Femur (tissue), 1 donor: ENCODE results near the gene TMEM255B.

ENCODE experiments used
- DNase-seq: peaks from one replicate; pipeline ENCODE4 v3.0.0-alpha.2; 2017

The TMEM255B gene

DNA sequence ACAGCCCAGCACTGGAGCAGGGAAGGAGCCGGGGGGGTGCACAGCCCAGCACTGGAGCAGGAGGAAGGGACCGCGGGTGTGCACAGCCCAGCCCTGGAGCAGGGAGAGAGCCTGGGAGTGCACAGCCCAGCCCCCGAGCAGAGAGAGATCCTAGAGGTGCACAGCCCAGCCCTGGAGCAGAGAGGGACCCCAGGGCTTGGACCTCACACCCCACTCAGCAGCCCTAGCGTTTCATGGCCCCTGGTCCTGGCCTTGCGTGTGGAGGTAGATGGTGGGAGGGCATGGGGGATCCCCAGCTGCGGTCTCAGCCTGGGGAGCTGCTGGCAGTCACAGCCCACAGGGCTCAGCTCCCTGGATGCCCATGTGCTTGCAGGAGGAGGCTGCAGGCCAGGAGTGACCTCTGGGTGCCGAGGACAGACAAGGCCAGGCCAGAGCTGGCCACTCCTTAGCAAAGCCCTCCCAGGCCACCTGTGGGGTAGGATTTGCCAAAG is 79.7 kb downstream of the TMEM255B start:
- DNase-seq: no peak

DNA sequence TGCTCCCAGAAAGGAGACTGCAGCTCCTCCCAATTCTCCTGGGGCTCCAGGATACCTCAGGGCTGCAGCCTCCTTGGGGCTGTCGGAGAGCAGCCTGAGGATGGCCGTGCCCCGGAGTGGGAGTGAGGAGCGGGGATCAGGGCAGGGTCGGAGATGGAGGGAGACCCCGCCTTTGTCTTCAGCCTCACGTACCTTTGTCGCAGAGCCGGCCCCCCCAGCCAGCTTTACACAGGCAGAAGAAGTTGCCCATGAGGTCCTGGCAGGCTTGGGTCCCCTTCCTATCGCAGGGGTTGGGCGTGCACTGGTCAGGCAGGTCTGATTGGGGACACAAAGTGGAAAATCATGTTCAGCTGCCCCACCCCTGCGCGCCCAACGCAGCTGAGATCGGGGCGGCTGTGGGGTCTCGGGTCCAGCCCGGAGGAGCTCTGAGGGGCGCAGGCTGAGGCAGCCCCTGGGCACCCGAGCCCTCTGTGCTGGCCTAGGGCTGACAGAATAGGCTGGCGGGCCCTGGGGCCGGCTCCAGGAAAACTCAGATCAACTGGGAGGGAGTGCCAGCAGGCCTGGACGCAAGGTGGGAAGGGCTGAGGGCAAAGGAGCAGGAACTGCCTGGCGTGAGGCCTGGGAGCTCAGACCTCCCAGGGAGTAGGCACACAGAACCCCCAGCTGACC is 80.6 kb downstream of the TMEM255B start:
- DNase-seq: no peak

DNA sequence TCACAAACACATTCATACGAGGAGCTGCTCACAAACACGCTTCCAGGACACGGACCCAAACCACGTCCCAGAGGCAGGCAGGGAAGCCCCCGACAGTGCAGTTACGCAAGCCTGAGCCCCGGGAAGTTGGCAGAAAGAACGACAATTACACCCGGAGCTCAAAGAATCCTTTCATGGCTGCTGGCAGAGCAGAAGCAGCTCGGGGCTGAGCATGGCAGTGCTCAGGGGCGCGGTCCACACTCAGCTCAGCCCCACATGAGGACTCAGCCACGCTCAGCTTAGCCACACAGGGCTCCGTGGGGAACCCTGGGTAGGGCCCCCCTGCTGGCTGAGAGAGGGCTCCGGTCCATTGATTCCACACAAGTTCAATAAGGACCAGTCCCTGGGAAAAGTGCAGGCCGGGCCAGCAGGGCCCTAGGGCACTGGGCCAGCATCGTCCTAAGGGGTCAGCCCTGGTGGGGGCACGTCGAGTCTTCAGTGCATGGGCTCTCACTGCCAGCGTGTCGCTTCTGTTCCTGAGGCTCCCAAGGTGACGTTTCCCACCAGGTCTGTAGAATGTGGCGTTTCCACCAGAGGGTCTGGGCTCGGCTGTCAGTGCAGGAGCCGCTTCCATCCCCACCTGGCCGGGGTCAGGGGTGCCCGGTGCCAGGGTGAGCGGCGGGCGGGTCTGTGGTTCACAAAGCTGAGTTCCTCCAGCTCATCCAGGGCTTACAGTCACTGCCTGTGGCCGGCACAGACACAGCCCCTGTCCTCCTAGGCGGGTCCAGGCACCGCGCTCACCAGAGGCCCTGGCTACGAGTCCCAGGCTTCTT is 81.7 kb downstream of the TMEM255B start:
- peak; percentile 71 for DNase-seq

DNA sequence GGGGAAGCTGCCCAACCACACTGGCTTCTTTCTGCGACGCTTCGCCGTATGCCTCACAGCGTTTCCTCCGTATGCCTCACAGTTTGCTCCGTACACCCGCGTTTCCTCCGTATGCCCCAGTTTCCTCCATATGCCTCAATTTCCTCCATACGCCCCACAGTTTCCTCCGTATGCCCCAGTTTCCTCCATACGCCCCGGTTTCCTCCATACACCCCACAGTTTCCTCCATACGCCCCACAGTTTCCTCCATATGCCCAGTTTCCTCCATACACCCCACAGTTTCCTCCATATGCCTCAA is 82.3 kb downstream of the TMEM255B start:
- no peak for DNase-seq

DNA sequence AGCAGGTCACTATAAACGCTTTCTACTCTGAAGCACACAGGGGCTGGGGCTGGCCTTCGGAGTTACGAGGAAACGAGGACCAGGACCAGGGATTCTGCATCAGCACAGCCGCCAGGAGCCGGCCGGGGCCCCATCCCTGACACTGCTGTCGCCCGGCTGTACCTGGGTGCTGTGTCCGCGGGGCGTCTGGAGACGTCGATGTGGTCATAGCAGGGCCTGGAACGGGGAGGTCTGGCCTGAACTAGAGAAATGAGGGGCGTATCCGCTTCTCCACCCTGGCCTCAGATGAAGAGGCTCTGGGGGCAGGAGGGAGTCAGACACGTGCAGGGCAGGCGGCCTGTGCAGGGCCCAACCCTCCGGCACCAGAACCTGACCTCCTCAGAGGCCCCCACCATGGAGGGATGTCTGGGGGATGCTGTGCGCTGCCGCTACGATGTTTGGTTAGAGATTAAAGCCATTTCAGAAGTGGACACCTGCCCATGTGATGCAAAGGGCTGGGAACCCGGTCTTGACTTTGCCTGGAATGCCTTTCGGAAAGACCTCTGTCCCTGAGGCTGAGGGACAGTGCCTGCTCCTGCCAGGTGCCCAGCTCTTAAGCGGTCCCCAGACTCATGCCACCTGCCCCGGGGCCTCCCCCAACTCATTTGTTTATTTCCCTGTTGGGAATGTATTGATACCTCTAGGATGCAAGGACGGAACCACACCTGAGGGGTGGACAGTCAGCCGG is 83.5 kb downstream of the TMEM255B start:
- no peak for DNase-seq

DNA sequence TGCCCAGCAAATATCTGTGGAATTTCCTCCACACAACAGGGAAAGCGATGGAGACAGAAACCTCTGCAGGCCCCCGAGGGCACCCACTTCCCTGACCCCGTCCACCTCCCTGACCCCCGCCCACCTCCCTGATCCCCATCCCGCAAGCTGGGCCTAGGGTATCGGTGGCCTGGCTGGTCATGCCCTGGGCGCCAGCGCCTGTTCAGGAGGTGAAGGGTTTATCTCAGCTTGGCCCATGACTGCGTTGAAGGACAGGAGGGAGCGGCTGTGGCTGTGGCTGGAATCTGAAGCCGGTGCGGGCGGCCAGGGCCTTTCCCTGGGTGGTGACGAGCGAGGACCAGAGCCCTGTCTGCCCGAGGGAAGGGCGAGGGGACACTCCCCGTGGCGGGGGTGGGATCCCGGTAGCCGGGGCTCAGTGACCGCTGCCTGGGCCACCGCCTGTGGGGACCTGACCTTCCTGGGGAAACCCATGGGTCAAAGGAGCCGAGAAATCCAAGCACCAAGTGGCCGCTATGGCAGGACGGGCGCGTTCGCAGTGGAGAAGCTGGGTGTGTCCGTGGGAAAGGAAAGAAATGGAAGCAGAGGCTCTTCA is 84.1 kb downstream of the TMEM255B start:
- DNase-seq: no peak

DNA sequence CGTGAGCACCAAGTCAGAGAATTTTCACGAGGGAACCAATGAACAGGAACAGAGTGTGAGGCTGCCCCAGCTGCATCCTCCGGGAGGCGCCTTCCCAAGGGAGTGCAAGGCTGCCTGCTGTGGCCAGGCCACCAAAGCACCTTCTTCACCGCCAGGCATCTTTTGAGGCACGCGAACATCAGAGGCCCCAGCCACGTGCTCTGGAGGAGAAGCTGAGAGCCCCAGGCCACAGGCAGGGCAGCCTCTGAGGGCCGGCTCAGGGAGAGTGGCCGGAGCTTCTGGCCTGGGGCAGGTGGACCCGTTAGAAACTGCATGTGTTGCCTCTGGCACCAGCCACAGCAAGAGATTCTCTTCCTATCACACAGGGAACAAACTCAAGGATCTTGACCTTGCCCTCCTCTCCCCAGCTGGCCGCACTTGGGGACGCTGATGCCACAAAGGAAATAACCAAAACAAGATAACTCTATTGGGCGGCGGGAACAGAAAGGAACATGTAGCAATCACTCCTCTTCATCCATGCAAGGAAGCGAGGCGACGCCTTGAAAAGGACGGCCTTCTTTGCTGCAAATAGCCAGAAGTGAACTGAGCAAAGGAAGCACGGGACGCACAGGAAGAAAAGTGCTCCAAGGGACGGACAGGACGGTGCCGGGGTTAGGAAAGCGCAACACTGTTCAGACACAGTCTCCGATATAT is 85.0 kb downstream of the TMEM255B start:
- DNase-seq: no peak

DNA sequence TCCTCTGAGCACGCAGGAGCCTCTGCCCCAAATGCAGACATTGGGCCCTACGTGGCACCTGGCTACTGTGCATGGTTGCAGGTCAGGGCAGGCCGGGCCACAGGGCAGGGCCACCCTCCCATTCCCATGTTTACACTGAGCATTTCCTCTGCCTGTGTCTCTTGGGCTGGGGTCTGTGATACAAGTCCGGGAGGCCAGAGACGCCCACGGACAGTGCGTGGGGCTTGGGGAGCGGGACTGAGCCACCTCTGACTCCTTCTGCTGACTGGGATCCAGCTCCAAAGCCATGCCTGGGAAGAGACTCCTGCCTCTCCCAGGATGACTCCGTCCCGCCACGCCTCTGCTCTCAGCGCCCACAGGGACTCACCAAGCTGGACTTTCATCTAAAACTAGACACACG is 86.0 kb downstream of the TMEM255B start:
- DNase-seq: no peak

DNA sequence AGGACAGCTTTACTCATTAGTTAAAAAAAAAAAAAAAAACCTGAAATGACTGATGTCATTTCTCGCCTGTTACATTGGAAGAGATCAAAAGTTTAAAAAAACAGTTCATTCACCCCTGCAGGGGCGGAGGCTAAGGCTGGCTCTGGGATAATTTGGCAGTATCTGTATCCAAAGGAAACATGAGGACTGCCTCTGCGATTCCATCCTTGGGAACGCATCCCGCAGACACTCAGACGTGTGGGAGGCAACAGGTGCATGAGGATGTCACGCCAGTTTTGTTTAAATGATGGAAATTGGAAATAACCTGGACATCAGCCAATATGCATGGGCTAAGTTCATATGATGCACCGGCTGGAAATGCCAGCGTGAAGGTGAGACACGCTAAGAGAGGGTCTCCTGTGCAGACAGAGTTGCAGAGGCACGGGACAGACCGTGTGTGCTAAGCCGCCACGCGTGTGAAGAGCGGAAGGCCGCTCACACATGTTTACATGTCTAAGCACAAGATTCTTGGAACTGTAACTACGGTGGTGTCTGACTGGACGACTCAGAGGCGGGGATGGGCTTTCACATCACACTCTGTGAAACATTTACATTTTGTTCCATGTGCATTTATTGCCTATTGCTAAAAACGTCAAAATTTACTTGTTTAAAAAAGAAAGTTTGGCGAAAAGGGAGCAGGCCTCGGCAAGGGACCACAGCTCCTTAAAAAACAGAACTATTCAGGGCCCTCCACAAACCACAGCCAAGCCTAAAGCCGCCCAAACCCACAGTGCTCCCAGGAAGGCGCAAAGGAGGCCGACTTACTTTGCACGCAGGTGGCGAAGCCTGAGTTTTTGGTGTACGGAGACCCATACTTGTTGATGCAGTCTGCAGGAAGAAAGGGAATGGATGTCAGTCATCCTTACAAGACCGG is 87.0 kb downstream of the TMEM255B start:
- DNase-seq: no peak

DNA sequence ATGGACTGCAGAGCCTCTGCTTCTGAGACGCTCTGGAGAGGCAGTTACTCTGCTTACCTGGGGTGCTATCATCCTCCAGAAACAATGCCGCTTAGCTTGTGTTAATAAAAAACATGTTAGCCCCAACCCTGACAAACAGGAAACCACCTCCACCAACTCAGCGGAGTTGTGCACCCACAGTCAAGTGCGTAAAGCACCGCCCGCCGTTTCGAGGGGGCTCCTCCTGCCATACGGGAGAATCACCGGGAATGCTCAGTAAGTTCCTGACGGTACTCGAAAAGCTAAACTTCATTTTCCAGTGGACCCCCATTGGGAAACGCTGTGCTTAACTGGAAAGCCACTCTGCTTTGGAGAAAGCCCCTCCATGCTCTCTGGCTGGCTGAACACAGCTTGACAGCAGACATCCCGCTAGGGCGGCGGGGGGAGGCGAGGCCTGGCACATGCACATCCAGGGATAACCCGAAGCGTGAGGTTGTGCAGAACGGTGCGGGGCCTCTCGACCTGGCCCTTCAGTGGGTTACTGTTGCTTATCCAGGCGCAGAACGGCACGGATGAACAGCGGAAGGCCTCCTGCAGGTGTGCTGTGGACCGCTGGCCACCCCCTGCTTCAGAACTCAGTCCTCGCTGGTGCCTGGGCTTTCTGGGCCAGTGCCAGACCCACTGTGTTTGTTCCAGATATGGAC is 87.8 kb downstream of the TMEM255B start:
- no peak for DNase-seq

DNA sequence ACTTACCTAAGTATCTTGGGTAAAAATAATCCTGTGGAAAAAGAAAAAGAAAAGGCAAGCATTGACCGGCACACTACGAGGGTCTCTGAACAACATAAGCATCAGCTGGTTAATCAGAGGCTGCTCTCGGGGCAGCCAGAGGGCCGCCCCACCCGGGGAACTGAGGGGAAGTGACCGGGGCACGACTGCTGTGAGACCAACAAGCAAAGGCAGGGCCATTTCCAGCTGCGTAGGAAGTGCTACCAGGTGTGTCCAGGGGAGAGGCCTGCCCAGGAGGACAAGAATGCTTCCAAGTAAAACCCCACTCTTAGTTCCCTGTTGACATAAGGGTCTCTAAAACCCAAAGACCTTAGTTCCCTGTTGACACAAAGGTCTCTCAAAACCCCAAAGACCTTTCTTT is 89.0 kb downstream of the TMEM255B start:
- no peak for DNase-seq

DNA sequence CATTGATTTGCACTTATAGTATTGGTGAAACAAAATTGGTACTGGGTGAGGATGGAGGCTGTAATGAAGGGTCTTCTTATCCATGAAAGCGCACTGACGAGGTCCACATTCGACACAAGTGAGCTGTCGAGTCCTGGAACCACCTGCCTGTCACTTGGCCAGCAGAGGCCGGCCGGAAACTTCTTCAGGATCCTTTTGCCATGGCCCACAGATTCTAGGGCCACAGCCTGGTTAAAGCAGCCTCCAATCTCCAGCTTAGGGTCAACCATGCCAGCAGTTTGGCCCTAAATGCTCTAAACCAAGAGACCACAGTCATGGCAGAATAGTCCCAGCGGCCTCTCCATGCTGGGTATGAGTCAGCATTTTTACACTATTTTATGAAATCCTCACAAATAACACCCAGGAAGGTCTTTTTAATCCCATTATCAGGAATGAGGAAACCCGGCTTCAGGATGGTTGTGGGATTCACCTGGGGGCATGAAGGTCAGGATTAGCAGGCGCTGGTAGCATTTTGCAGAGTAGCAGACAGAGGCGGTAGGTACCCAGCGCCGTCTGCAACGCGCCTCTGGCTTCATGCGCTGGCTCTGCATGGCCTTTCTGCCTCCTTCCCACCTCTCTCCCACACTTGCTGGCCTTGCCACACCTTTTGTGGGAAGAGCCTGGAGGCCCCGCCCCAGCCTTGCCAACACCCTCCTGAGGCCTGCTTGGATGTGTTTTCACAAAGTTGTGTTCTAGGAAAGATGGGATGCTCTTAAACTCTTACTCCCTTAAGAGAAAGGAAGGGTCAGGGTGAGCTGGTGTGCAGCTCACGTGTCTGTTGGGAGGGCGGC is 89.6 kb downstream of the TMEM255B start:
- no peak for DNase-seq

DNA sequence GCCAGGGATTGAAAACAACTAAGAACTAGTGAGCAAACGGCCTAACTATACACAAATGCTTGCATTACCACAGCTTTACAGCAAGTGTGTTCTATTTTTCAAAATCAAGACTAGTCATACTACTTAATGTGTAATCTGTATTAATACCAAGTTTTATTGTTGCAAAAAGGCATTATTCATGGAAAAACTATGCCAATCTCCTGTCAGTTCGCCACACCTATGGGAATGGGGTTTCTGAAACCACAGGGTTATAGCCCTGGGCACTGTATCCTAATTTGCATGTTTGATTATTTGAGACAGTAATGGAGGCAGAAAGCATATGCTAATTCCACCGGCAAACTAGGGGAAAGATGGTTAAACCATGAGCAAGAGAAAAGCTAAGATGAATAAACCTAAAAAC is 90.5 kb downstream of the TMEM255B start:
- no peak for DNase-seq

DNA sequence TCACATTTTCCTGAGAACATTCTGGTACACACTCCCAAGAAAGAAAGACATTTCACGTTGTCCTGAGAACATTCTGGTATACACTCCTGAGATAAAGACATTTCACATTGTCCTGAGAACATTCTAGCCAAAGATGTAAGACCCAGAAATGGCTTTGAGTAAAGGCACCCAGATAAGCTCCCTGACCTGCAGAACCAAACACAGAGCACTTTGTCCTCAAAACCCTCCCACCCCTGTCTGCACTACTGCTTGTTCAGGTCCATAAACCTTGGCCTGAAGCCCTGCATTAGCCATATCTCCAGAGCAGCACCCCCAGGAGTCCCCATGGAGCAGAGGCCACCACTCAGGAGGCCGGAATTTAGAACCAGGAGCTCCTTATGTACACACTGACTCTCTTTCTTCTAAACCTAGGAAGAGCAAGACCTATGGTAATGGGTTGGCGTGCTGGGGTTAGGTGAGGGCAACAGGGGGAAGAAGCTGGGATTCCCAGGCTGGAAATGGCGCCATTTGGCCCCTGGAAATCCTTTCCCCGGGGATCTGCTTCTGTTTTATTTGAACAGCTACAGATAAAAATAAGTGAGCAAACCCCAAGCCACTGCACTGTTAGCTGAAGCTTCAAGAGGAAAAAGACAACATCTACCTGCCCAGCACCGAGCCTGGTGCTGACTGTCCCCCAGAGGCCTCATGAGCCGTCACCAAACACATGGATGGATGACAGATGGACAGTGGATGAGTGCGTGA is 91.1 kb downstream of the TMEM255B start:
- DNase-seq: no peak

DNA sequence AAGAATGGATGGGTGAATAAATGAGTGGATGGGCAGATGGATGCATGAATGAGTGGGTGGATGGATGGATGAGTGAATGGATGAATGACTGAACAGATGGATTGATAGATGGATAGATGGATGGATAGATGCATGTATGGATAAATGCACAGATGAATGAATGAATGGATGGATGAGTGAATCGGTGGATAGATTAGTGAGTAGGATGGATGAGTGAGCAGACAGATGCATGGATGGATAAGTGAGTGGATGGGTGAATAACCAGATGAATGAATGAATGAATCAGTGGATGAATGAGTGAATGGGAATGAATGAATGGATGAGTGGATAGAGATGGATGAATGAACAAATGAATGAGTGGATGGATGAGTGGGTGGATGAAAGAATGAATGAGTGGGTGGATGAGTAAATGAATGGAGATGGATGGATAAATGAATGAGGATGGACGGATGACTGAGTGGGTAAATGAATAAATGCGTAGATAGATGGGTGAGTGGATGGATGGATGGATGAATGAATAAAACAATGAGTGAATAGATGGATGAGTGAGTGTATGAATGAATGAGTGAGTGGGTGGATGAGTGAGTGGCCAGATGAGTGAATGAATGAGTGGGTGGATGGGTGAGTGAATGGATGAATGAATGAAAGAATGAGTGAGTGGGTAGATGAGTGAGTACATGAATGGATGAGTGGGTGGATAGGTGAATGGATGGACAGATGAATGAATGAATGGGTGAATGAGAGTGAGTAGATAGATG is 91.9 kb downstream of the TMEM255B start:
- DNase-seq: no peak

DNA sequence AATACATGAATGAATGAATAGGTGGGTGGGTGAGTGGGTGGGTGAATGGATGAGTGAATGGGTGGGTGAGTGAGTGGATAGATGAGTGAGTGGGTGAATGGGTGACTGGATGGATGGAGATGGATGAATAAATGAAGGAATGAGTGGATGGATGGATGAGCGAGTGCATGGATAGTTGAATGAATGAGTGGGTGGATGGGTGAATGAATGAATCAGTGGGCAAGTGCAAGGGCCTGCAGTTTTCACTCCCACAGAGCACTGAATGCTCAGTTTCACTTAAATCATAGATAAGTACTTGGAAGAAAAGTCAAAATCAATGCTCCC is 92.4 kb downstream of the TMEM255B start:
- DNase-seq: no peak

DNA sequence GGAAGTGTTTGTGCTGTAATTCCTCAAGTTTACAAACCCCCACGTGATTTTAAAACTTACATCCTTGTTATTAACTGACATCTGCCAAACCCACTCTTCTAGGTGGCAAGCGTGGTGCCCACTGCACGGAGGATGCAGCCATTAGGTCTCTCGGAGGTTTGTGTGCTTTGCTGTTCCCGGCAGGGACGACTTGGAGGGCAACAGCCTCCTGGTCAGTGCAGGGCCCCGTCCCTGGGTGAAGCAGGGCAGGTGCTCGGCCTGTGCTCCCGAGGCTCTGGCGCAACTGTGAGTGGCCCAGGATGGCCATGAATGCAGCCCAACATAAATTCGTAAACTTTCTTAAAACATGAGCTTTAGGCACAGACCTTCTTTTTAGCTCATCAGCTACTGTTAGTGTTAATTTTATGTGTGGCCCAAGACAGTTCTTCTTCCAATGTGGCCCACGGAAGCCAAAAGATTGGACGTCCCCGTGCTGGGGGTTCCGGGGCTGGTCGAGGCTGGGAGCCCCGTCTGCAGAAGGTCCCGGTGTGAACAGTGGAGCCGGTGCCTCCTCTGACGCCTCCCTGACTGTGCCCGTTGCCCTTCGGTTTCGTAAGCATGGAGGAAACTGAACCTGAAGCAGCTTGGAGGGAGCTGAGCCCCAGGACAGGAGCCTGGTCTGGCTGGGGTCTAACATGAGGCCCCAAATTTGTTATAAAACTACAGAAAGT is 93.0 kb downstream of the TMEM255B start:
- no peak for DNase-seq
